Cardiac muscle cell (in vitro differentiated cells and primary cell): Measurements from ENCODE around the gene KLK5. TPM values are rescaled to one million over a fixed set of nuclear protein-coding genes. Genes with fewer than 3 reads are reported as not detected.

Source experiments
- DNase-seq, 2 donors: peaks; one replicate each; pipeline versions ENCODE4 v3.0.0 to v3.0.0-alpha.2; 2010 to 2017; ENCODE audit warnings: low read depth in 1 of 2, low spot score in 1 of 2
- H3K27ac ChIP-seq: fragments of 200-600 bp; sonication (generic); 2 replicates; pipeline ENCODE4 v1.5.1; 2016
- H3K27me3 ChIP-seq: fragments of 200-600 bp; sonication (generic); 2 replicates; pipeline ENCODE4 v1.6.0; 2016; ENCODE audit warnings: control low read depth
- H3K36me3 ChIP-seq: fragments of 200-600 bp; sonication (generic); 2 replicates; pipeline ENCODE4 v1.5.1; 2016; ENCODE audit warnings: control low read depth
- H3K4me1 ChIP-seq: fragments of 200-600 bp; sonication (generic); 2 replicates; pipeline ENCODE4 v1.8.1; 2017; ENCODE audit warnings: low read depth, mild to moderate bottlenecking, mixed run types
- H3K4me3 ChIP-seq: fragments of 200-600 bp; sonication (generic); 2 replicates; pipeline ENCODE4 v1.5.1; 2016; ENCODE audit warnings: mild to moderate bottlenecking
- H3K9me3 ChIP-seq: fragments of 200-600 bp; sonication (generic); 2 replicates; pipeline ENCODE4 v1.5.1; 2017; ENCODE audit warnings: low read depth, mild to moderate bottlenecking, control low read depth
- CTCF ChIP-seq: IDR thresholded peaks from 2 replicates; pipeline ENCODE4 v1.5.1; 2012; ENCODE audit warnings: low read depth, mild to moderate bottlenecking, low read length
- polyA plus RNA-seq: library from polyadenylated mRNA; unstranded; fragments of >200 nt; fragmentation: Nextera tagmentation; extraction: Ambion mirVana; gene quantifications from 2 replicates; pipeline ENCODE4 v1.2.1, GENCODE V29; 2016
- total RNA-seq: library from RNA; depleted of rRNA; stranded (reverse); fragments of >200 nt; gene quantifications from 2 replicates; pipeline ENCODE4 v1.2.3, GENCODE V29; 2016

Gene KLK5
- total and polyA plus RNA-seq, 2 experiments from 2014 or later: not detected

DNA sequence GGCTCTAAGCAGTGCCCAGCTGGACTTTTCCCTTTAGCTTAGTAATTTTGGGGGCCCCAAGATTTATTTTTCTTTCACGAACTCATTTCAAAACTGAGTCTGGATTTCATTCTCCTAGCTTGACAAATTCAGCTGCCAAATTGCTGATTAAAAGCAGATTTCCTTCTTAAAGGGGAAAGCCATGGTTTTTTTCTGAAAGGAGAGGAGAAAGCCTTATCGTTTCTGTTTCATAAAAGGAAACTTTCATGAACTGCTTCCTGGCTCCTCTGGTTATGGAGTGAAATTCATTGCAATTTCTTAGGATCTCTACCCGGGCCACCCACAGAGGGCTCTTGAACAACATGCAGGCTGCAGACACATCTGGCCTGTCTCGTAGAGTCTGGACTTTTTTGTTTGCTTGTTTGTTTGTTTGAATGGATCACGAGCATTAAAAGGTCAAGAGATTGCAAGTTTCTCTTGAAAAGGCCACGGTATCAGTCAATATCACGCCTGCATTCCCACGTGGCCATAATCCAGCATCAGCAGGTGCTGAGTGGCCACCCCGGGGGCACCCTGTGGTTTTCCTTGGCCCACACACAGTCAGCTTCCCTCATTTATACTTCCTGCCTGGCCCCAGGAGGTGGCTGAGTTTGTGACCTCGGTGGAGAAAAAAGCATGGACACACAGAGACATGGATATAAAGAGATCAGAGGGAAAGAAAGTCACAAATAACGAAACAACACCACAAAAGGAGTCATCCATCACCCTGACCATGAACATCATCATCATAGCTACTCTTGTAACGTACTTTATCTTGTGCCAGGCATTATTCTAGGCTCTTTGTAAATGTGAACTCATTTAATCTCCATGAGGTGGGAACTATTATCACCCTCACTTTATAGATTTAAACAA is 31.2 kb downstream of the KLK5 start:
- no peak overlapping the region for H3K27ac ChIP-seq
- no peak for TF ChIP-seq CTCF
- no peak overlapping the region for H3K4me3 ChIP-seq
- peaks cover 45% of the 10 kb centered on the region for H3K27me3 ChIP-seq
- no peaks in the 10 kb centered on the region for H3K36me3 ChIP-seq
- H3K9me3 ChIP-seq: no peaks in the 10 kb centered on the region
- no peaks in the 10 kb centered on the region for H3K4me1 ChIP-seq
- DNase-seq: no peak

DNA sequence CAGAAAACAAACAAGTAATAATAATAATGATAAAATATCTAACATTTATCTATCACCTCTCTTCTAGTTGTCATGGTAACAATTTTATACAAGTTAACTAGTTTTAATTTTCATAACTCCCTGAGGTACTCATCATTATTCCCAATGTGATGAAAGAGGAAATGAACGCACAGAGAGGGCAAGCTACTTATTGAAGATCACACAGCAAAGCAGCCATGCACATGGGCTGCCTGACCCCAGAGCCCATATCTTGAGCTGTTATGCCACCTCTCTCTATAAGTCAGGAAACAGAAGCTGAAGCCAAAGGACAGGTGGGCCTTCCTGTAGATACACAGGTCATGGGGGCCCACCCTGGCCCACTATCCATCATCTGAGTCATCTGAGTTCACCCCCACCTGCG is 36.8 kb downstream of the KLK5 start:
- Histone ChIP-seq H3K27me3 (peaks cover 71% of the 10 kb centered on the region), H3K36me3 (no peaks in the 10 kb centered on the region), H3K4me3 (no peak overlapping the region), H3K27ac (no peak overlapping the region), H3K9me3 (no peaks in the 10 kb centered on the region), H3K4me1 (no peaks in the 10 kb centered on the region)
- no peak for DNase-seq
- TF ChIP-seq CTCF: no peak

DNA sequence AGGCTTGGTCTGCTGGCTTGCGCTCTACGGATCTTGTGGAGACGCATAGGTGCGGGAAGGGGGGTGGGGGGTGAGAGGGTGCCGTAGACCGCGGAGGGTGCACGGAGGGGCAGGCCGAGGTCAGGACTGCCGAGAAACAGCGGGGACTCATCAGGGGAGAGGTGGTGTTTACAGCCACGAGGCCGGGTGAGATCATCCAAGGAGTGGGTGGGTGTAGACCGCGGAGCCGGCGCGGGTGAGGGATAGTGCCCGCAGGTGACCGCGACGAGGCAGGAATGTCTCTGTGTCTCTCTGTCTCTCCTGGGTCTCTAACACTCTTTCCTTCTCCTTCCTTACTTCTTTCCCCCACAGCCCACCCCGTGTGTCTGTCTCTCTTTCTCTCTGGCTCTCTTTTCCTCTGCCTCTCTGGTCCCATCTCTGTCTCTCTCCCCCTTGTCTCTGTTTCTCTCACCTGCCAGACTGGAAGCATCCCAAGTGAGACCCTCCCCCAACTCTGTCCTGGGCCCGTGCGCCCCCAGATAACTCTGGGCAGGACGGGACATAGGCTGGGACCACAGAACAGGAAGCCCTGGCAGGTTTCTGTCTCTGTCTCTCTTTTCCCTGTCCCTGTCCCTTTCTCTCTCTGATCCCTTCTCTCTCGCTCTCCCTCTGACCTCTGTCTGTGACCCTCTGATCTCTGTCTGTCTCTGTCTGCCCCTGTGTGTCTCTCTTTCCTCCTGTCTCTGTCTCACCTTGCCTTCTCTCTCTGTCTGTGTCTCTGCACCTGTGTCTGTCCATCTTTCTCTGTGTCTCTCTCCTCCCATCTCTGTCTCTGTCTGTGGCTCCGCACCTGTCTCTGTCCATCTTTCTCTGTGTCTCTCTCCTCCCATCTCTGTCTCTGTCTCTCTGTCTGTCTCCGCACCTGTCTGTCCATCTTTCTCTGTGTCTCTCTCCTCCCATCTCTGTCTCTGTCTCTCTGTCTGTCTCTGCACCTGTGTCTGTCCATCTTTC is 39.8 kb downstream of the KLK5 start:
- Histone ChIP-seq H3K4me3 (no peak overlapping the region), H3K27me3 (peaks cover 78% of the 10 kb centered on the region), H3K9me3 (no peaks in the 10 kb centered on the region), H3K4me1 (no peaks in the 10 kb centered on the region), H3K27ac (no peak overlapping the region), H3K36me3 (no peaks in the 10 kb centered on the region)
- DNase-seq: no peak
- TF ChIP-seq CTCF: no peak

DNA sequence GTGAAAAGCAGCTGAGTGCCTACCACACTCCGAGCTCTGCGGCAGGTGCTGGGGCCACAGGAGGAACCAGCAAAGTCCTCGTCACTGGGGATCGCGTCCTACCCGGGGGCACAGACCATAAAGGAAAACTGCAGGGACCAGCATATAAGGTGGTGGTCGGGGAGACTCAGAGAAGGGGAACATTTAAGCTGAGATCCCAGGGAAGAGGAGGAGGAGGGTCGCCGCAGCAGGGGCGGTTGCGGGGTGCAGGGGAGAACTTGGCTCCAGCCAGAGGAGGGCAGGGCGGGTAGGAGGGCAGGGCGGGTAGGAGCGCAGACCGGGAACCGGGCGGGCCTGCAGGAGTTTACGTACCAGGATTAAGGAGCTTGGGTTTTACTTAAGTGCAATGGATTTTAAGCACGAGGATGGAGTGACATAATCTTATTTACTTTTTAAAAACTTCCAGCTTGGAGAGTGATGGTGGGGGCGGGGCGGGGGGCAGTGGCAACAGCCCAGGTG is 40.7 kb downstream of the KLK5 start:
- H3K36me3 ChIP-seq: no peaks in the 10 kb centered on the region
- H3K27ac ChIP-seq: no peak overlapping the region
- no peak for DNase-seq
- no peak for TF ChIP-seq CTCF
- peaks cover 82% of the 10 kb centered on the region for H3K27me3 ChIP-seq
- H3K4me3 ChIP-seq: no peak overlapping the region
- no peaks in the 10 kb centered on the region for H3K9me3 ChIP-seq
- no peaks in the 10 kb centered on the region for H3K4me1 ChIP-seq
